GM10847 (cell line): Measurements from ENCODE around the gene BSPRY.

ENCODE experiments used
- POLR2A ChIP-seq: IDR thresholded peaks from 2 replicates; pipeline ENCODE4 v1.6.1; 2011; ENCODE audit not compliant: insufficient read length; ENCODE audit errors: extremely low read depth

BSPRY gene

GRCh38 chr9:113375057-113376023 is 26.0 kb downstream of the BSPRY start:
- no peak for TF ChIP-seq POLR2A

GRCh38 chr9:113376634-113377567 is 27.6 kb downstream of the BSPRY start, which contains the start of gene HDHD3:
TSS of gene HDHD3 (minus strand) at chr9:113376986. CDS start at chr9:113374354, 2,632 bp downstream.
- TF ChIP-seq POLR2A: peak; percentile 48

GRCh38 chr9:113380869-113381378 is 31.6 kb downstream of the BSPRY start:
- no peak for TF ChIP-seq POLR2A

GRCh38 chr9:113381909-113382411 is 32.6 kb downstream of the BSPRY start:
- TF ChIP-seq POLR2A: no peak

- TF ChIP-seq POLR2A: no peak
Observed at GRCh38 chr9:113386571-113387393, 37.4 kb downstream of the BSPRY start.

- no peak for TF ChIP-seq POLR2A
Observed at GRCh38 chr9:113387560-113388230, 38.4 kb downstream of the BSPRY start.

- no peak for TF ChIP-seq POLR2A
Observed at GRCh38 chr9:113388833-113389232, 39.5 kb downstream of the BSPRY start.

GRCh38 chr9:113389451-113389850 is 40.1 kb downstream of the BSPRY start:
- no peak for TF ChIP-seq POLR2A

- no peak for TF ChIP-seq POLR2A
Observed at GRCh38 chr9:113390192-113390960, 41.0 kb downstream of the BSPRY start.

GRCh38 chr9:113391917-113392316 is 42.6 kb downstream of the BSPRY start:
- no peak for TF ChIP-seq POLR2A

GRCh38 chr9:113393281-113393680 is 43.9 kb downstream of the BSPRY start:
- no peak for TF ChIP-seq POLR2A

GRCh38 chr9:113395000-113395861 is 45.9 kb downstream of the BSPRY start:
- TF ChIP-seq POLR2A: no peak
